OCI-LY7 (cell line): ENCODE results near the gene TEX22. TPM values are rescaled to one million over a fixed set of nuclear protein-coding genes. Genes with fewer than 3 reads are reported as not detected.

Experiments used
- BruUV-seq: library from RNA; stranded (reverse); fragments of 400-500 nt; replicated peaks from 2 replicates; lab custom pipeline; 2021; lab: Mats Ljungman, UMichigan
- CTCF ChIA-PET: fragments of 300-600 bp; sonication (Branson Sonifier 250); formaldehyde crosslinking; loops from one replicate; lab custom pipeline; 2022; ENCODE audit warnings: antibody characterized with exemption; ENCODE audit not compliant: unreplicated experiment; lab: Charles Lee
- POLR2A ChIA-PET: fragments of 300-600 bp; sonication (Branson Sonifier 250); formaldehyde crosslinking; loops from one replicate; lab custom pipeline; 2022; ENCODE audit warnings: antibody characterized with exemption; lab: Charles Lee
- DNase-seq: peaks from one replicate; pipeline ENCODE4 v3.0.0-alpha.2; 2015; ENCODE audit warnings: low spot score
- H2AFZ ChIP-seq: fragments of 200-600 bp; sonication (generic), shearing (Covaris generic); 2 replicates; pipeline ENCODE4 v1.6.1; 2014; ENCODE audit warnings: mild to moderate bottlenecking, antibody characterized with exemption, low read length, moderate library complexity
- H3K27ac ChIP-seq: fragments of 200-600 bp; sonication (generic); 2 replicates; pipeline ENCODE4 v1.5.1; 2014; ENCODE audit warnings: mixed run types, low read depth, mild to moderate bottlenecking, moderate library complexity, low read length, inconsistent platforms; ENCODE audit not compliant: poor library complexity, severe bottlenecking
- H3K36me3 ChIP-seq: fragments of 200-600 bp; sonication (generic); 2 replicates; pipeline ENCODE4 v1.6.1; 2014; ENCODE audit warnings: mild to moderate bottlenecking, antibody characterized with exemption, low read length, moderate library complexity, mixed read lengths; ENCODE audit not compliant: insufficient read depth
- H3K4me1 ChIP-seq: fragments of 200-600 bp; sonication (generic); 2 replicates; pipeline ENCODE4 v1.5.1; 2014; ENCODE audit warnings: mild to moderate bottlenecking, low read length; ENCODE audit not compliant: insufficient read depth, poor library complexity, severe bottlenecking
- H3K4me2 ChIP-seq: fragments of 200-600 bp; sonication (generic); 2 replicates; pipeline ENCODE4 v1.6.1; 2014; ENCODE audit warnings: mild to moderate bottlenecking, low read length
- H3K4me3 ChIP-seq: fragments of 200-600 bp; sonication (generic); 2 replicates; pipeline ENCODE4 v1.5.1; 2014; ENCODE audit warnings: mild to moderate bottlenecking, low read depth, low read length; ENCODE audit not compliant: poor library complexity, severe bottlenecking
- H3K79me2 ChIP-seq: fragments of 200-600 bp; sonication (generic); 2 replicates; pipeline ENCODE4 v1.6.1; 2016; ENCODE audit warnings: low read depth, mild to moderate bottlenecking, low read length, moderate library complexity, mixed read lengths; ENCODE audit not compliant: insufficient read depth
- H3K9me2 ChIP-seq: fragments of 200-600 bp; sonication (generic); 2 replicates; pipeline ENCODE4 v1.6.1; 2016; ENCODE audit warnings: mild to moderate bottlenecking, low read length, mixed read lengths; ENCODE audit not compliant: insufficient read depth
- H3K9me3 ChIP-seq: fragments of 200-600 bp; sonication (generic); 2 replicates; pipeline ENCODE4 v1.6.1; 2014; ENCODE audit warnings: mild to moderate bottlenecking, mixed run types, low read length, mixed read lengths
- H4K20me1 ChIP-seq: fragments of 200-600 bp; sonication (generic); 2 replicates; pipeline ENCODE4 v1.6.1; 2014; ENCODE audit warnings: mild to moderate bottlenecking, antibody characterized with exemption, low read length, moderate library complexity, mixed read lengths; ENCODE audit not compliant: insufficient read depth
- EZH2phosphoT487 ChIP-seq: fragments of 200-600 bp; sonication (generic); IDR thresholded peaks from 2 replicates; pipeline ENCODE4 v1.6.1; 2018; ENCODE audit warnings: low read depth, borderline replicate concordance, mild to moderate bottlenecking, mixed run types, antibody characterized with exemption, low read length, moderate library complexity, mixed read lengths
- intact Hi-C: fragments of 100-400 bp; cut with micrococcal nuclease; formaldehyde crosslinking; loops from one replicate; pipeline ENCODE4 v1.10.0; 2022; ENCODE audit not compliant: unreplicated experiment
- total RNA-seq, 2 experiments: library from RNA; depleted of rRNA in 1 of 2; stranded (reverse); fragments of >200 nt in 1 of 2; shearing (Covaris generic) in 1 of 2; gene quantifications; 2 replicates each; pipeline ENCODE4 v1.2.3, GENCODE V29; 2014 to 2022
- TF ChIP-seq, protein P1 (sequence below): fragments of 200-600 bp; sonication (generic); conservative IDR thresholded peaks from 2 replicates; pipeline ENCODE4 v1.5.1; 2014; ENCODE audit warnings: mild to moderate bottlenecking, antibody characterized with exemption, low read length, moderate library complexity, mixed read lengths

TEX22 gene
- total RNA-seq, 2 experiments from 2014 or later: 1.3 to 9.2 TPM

DNA sequence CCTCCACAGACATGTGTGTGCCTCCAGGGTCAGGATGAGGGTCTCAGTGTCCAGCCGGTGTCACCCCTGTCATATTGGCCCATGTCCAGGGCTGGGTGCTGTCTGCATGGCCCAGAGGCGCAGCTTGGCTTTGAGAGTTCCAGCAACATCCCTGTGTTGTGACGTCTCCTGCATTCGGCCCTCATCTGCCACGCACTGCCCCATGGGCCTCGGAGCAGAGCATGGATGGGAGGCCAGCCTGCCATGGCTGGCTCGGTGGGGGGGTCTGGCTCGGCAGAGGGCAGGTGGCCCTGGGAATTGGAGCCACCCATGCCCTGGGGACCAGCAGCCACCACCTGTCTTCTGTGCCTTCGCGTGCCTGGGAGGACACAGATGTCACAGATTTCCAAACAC is 10.8 kb upstream of the TEX22 start:
- DNase-seq: no peak
- ChIA-PET CTCF (no interaction called here), POLR2A (no interaction called here)
- no peaks in the 10 kb centered on the region for H4K20me1 ChIP-seq
- H2AFZ ChIP-seq: no peak overlapping the region
- peaks cover 3% of the 10 kb centered on the region for H3K4me1 ChIP-seq
- H3K9me2 ChIP-seq: no peaks in the 10 kb centered on the region
- H3K79me2 ChIP-seq: no peaks in the 10 kb centered on the region
- no peak overlapping the region for H3K4me2 ChIP-seq
- no peak overlapping the region for H3K27ac ChIP-seq
- H3K36me3 ChIP-seq: no peaks in the 10 kb centered on the region
- TF ChIP-seq, protein P1, sequence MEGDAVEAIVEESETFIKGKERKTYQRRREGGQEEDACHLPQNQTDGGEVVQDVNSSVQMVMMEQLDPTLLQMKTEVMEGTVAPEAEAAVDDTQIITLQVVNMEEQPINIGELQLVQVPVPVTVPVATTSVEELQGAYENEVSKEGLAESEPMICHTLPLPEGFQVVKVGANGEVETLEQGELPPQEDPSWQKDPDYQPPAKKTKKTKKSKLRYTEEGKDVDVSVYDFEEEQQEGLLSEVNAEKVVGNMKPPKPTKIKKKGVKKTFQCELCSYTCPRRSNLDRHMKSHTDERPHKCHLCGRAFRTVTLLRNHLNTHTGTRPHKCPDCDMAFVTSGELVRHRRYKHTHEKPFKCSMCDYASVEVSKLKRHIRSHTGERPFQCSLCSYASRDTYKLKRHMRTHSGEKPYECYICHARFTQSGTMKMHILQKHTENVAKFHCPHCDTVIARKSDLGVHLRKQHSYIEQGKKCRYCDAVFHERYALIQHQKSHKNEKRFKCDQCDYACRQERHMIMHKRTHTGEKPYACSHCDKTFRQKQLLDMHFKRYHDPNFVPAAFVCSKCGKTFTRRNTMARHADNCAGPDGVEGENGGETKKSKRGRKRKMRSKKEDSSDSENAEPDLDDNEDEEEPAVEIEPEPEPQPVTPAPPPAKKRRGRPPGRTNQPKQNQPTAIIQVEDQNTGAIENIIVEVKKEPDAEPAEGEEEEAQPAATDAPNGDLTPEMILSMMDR: no peak
- TF ChIP-seq EZH2phosphoT487: no peak
- intact Hi-C loops: no loop called here
- H3K9me3 ChIP-seq: no peaks in the 10 kb centered on the region
- BruUV-seq: no TSS peak
- no peak overlapping the region for H3K4me3 ChIP-seq

DNA sequence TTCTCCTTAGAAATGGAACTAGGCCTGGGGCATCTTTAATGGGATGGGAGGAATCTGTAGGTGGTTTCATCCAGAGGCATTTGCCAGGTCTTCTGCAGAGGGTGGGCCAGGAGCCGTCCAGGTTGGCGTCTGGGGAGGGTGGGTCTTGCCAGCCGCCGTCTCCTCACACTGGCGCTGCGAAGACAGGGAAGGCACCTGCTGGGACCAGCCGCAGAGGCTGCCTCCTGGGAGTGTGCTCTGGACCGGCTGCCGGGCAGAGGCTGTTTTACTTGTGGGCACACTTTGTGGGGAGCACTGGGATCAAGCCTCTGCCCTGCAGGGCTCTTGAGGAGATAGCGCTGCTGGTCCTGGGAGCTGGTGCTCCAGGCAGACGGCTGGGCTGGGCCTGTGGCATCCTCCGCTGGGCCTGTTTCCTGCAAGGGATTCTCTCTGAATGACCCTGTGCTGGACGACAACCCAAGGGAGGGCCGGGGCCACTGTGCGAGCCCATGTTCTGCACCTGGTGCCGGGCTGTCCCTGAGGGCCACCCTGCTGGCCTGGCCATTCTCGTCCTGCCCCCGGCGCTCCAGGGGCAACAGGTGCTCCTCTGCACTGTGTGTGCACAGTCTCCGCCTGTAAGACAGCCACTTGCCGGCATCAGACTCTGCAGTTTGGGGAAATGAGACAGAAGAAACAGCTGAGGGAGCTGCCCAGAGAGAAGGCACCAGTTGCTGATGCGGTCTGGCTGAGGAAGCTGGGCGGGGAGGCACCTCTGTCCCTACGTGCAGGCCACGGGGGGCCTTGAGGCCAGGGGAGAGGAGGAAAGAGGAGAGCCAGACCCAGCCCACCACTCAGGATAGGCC is 10.0 kb upstream of the TEX22 start:
- CTCF ChIA-PET: no interaction called here

More for the DNA sequence above, 10.0 kb upstream of the TEX22 start:
- no peak for TF ChIP-seq EZH2phosphoT487
- TF ChIP-seq, protein P1: no peak
- H3K9me3 ChIP-seq: no peaks in the 10 kb centered on the region
- intact Hi-C loops: no loop called here
- no peaks in the 10 kb centered on the region for H3K36me3 ChIP-seq
- no peaks in the 10 kb centered on the region for H3K9me2 ChIP-seq
- peaks cover 3% of the 10 kb centered on the region for H3K4me1 ChIP-seq
- no peak overlapping the region for H2AFZ ChIP-seq
- no peak overlapping the region for H3K4me3 ChIP-seq
- no peak for DNase-seq
- POLR2A ChIA-PET: no interaction called here
- BruUV-seq: no TSS peak
- H4K20me1 ChIP-seq: no peaks in the 10 kb centered on the region
- H3K27ac ChIP-seq: no peak overlapping the region
- H3K4me2 ChIP-seq: no peak overlapping the region
- H3K79me2 ChIP-seq: no peaks in the 10 kb centered on the region
